Stimulated activated CD8-positive, alpha-beta memory T cell treated with anti-CD3 and anti-CD28 coated beads, Interleukin-7, amount 100 ng/mL, for 24 hours (primary cell): ENCODE results near the gene MEIG1.
A peak's percentile ranks its signal among the peaks of the same experiment; 100 is the strongest.
"Not testable (repeated sequence)": the region's sequence is repeated elsewhere in the genome, so short reads cannot be mapped to it uniquely, and the experiment has no call there.

Source experiments
- DNase-seq: peaks from one replicate; pipeline ENCODE4 v3.0.0-alpha.2; 2020; ENCODE audit warnings: low read depth

Gene MEIG1, protein sequence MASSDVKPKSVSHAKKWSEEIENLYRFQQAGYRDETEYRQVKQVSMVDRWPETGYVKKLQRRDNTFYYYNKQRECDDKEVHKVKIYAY

DNA sequence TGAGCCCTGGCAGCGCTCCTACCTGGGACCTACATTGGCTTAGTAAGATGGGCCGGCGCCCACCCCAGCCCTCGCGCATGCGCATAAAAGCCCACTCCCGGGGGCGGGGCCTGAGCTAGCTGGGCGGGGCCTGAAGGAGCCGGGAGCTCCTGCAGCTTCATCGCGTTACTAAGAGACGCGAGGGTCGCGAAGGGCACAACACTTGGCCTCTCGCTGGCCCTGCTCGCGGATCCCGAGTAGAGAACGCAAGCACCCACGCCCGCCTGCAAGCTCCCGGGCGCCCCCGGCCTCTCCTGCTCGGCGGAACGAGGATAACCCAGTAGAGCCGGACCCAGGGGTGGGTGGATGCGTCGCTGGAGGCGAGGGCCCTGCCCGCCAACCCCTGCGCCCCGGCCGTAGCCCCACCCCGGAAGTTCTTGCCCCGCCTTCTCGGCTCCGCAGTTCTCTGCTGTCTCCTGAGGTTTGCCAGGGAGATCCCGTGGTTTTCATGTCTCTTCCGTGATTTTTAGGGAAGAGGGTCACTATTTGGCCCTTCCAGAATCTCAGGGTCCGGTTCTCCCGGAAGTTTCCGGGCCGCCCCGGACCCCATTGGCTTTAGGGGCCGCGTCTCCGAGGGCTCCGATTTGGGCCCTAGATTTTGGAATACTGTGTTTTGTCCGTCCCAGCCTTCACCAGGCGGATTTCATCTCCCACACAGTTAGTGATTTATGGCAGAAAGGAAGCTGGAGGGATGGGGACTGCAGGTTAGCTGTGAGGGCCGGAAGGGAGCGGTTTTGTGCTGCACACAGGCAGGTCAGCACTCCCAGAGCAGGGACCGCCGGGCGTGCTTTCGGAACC lies at the start of gene MEIG1:
TSS of gene MEIG1 (plus strand) at position 168 of the 837 bp plus-strand sequence. CDS start 7,081 bp downstream, outside the sequence.
- DNase-seq: peak; percentile 96

DNA sequence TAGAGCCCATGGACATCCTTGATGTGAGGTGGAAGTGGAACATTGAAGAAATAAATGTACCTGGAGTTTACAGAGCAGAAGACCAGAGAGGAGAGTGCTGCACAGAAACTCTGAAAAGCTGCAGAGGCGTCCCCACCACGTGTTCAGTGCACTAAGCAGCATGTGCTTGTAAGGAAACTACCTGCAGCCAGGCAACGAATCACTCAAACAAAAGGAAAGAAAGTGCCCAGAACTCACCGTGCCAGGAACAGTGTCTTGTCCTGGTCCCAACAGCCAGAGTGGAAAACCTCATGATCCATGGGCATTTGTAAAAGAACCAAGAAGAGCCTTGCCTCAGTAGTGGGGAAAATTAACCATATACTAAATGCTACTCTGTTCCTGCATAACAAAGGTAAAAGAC lies 48.2 kb upstream of the MEIG1 start:
- DNase-seq: no peak

DNA sequence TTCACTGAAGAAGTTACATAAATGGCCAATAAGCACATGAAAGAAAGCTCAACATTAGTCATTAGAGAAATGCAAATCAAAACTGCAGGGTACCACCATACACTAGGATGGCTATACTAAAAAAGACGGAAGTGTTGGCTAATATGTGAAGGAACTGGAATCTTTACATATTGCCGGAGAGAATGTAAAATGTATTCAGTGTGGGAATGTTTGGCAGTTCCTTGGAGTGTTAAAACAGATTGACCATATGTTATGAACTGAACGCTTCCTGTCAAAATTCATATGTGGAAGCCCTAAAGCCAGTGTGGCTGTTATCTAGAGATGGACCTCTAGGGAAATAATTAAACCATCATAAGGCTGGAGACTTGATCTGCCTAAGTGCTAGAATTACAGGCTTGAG lies 47.4 kb upstream of the MEIG1 start:
- DNase-seq: no peak

DNA sequence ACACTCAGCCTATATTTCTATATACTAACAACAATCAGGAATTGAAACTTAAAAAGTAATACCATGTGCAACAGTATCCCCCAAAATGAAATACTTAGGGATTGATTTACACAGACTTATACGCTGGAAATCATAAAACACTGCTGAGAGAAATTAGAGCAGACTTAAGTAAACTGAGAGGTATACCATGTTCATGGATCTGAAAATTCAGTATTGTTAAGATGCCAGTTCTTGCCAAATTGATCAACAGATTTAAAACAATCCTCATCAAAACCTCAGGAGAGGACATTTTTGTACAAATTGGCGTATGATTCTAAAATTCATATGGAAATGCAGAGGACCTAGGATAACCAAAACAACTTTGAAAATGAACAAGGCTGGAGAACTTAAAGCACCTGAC lies 42.6 kb upstream of the MEIG1 start:
- DNase-seq: no peak

DNA sequence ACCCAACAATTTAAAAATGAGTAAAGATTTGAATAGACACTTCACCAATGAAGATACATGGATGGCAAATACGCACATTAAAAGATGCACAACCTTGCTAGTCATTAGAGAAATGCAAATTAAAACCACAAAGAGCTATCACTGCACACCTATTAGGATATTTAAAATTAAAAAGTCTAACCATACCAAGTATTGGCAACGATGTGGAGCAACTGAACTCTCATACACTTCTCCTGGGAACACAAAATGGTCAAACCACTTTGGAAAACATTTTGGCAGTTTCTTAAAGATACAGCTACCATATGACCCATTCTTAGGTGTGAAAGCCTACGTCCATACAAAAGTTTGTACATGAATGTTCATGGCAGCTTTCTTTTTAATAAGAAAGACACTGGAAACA lies 41.4 kb upstream of the MEIG1 start:
- no peak for DNase-seq

DNA sequence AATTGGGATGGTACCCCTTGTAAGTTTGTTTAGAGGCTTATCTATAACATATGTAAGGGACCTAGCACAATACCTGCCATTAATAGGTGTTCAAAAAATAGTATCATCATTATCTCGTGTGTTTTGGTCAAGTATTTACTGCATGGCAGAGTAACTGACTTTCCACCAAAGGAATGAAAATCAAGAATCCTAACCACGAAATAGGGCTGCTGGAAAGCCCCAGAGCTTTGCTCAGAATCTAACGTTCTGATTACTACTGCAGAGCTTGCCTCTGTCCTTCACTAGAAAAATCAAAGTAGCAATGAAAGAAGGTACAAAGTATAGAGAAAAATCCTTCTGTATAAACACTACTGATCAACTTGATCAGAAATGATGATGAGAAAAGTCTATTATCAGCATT lies 40.2 kb upstream of the MEIG1 start:
- no peak for DNase-seq

DNA sequence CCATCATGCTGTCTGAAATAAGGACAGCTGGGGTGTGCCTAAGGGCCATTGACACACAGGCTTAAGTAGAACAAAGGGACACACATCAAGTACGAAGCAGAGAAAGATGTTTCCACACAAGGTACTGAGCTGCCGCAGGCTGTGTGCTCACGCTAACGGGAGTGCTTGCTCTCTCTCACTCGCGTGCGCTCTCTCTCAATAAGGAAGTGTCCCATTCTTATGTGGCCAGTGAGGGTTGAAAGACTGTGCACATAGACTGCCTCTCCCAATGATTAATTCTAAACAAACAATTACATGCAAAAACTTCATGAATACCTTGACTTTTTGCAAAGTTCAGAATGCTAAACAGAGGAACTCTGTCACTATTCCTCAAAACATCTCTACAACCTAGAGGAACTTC lies 35.2 kb upstream of the MEIG1 start:
- no peak for DNase-seq

DNA sequence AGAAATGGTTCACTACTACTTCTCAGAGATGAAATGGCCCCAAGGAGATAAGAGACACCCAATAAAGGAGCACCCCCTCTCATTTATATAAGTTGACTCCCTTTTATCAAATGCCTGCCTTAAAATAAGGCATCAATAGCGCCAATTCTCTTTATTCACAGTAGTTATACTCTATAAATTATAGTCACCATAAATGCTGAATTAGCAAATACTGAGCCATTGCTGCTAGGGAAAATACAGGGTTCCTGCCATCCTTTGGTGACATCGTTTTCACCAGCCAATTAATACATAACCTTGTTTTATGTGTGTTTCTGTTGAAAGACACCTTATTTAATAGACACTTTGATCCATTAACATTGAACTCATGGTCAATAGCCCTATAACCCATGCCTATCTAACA lies 33.9 kb upstream of the MEIG1 start:
- no peak for DNase-seq

DNA sequence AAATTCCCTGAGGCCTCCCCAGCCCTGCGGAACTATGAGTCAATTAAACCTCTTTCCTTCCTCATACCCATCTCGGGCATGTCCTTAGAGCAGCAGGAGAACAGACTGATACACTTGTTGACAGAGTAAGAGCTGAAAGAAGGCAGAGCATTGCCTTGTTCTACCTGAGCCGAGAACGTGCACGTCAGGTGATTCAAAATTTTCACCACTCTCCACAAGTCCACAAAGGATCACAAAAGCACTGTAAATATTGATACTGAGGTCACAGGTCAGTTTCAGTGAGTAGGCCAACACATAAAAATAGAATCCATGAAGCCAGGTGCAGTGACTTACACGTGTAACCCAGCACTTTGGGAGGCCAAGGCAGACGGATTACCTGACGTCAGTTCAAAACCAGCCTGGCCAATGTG lies 33.1 kb upstream of the MEIG1 start:
- no peak for DNase-seq

DNA sequence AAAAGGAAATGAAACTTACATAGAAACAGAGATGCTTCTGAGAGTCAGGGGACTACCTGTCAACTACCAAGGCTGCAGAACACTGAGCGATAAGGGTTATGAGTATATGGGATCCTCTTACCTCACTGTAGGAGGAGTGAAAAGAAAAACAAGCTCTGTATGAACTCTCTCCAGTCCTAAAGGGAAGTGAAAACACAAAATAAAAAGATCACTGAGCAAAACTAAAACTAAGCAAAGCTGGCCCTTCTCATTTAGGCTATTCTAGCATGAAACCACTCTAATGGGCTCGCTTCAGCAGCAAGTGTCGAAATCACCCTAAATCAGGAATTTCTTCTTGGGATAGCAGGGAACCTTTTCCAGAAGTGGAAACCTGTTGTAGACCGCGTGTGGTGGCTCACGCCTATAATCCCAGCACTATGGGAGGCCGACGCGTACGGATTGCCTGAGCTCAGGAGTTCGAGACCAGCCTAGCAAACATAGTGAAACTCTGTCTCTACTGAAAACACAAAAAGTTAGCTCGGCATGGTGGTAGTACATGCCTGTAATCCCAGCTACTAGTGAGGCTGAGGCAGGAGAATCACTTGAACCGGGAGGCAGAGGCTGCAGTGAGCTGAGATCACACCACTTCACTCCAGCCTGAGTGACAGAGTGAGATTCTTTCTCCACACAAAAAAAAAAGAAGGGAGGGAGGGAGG lies 32.3 kb upstream of the MEIG1 start:
- no peak for DNase-seq

DNA sequence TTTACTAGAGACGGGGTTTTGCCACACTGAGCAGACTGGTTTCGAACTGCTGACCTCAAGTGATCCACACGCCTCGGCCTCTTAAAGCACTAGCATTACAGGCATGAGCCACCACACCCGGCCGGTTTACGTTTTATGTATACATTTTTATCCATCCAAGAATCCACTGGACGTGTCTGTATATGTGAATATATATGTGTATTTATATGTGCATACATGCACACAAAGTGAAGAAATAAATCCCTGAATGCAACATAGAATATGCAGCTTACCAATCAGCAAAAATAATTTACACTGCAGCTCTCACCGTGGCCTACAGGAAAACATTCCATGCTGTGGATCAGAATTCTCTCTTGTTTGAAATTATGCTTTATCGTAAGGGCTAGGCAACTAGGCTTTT lies 28.6 kb upstream of the MEIG1 start:
- DNase-seq: no peak

DNA sequence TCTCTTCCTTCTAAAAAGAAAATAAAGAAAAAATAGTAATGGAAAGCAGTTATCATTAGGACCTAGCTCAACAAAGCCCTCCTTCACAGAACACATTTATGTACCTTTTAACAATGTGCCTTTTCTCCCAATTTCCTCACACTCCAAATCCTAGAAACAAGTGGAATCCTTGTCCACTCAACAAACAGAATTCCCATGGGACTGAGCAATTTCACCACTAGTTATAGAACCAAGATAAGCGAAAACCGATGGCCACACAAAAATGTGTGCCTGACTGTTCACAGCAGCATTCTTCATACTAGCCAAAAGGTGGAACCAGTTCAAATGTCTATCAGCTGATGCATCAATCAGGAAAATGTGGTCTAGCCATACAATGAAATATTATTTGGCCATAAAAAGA lies 22.6 kb upstream of the MEIG1 start:
- no peak for DNase-seq

DNA sequence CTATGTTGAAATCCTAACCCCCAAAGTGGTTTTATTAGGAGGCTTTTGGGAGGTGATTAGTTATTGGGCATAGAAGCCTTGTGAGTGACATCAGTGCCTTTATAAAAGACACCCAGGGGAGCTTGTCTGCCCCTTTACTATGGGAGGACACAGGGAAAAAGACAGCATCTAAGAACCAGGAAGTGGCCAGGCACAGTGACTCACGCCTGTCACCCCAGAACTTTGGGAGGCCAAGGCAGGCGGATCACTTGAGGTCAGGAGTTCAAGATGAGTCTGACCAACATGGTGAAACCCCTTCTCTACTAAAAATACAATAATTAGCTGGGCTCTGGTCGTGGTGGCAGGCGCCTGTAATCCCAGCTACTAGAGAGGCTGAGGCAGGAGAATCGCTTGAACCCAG lies 20.2 kb upstream of the MEIG1 start:
- DNase-seq: not testable (repeated sequence)

DNA sequence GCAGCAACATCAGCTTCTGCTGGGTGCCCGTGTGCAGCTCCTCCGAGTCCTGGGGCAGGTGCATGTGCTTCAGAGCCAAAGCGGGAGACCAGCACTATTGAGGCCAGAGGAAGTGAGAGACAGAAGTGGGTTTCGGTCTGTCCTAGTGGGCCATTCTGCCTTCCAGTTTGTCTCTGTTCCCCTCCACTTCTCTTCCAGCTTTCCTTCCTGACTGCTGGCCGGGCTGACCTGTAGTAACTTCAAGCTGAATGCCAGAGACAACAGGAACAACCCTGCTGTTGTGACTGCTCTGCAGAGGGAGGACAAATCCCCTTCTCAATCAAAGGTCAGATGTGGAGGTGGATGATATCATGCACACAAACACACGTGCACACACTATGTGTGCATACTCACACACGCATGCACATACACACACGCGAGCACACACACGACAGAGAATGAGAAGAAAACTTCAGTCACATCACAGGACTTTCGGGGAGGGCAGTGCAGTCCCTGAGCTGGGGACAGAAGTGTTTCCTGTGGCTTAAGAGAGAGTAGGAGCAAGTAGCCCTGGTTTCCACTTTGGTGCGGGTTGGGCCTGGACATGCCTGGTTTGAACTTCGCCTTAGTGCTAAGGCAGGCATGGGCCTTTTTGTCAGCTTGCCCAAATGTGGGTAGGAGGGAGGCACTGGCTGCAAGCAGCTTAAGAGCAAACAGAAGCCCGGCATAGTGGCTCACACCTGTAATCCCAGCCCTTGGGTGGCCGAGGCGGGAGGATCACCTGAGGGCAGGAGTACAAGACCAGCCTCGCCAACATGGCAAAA lies 16.8 kb upstream of the MEIG1 start:
- not testable (repeated sequence) for DNase-seq

DNA sequence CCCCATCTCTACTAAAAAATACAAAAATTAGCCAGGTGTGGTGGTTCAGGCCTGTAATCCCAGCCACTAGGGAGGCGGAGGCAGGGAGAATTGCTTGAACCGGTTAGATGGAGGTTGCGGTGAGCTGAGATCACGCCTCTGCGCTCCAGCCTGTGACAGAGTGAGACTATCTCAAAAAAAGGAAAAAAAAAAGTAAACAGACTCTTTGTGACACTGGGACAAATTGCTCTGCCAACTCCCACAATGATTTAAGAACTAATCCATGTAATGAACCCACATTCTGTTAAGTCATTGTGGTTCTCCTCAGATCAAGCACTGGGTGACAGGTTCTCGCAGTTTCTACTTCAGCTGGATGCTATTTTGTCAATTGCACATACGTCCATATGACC lies 16.2 kb upstream of the MEIG1 start:
- DNase-seq: not testable (repeated sequence)

DNA sequence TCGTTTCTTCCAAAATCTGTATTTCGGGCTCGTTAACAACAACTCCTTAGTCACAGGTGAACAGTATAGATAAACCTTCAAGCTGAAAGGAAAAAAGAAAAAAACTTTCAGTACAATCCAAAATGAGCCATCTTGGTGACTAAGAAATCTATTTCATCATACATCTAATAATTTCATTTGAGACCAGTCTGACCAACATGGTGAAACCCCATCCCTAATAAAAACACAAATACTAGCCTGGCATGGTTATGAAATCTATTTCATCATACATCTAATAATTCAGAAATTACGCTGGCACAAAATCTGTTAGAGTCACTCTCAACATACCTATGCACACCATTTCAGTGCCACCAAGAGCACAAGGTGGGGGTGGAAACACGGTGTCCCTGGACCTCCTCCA lies 14.1 kb upstream of the MEIG1 start:
- no peak for DNase-seq

DNA sequence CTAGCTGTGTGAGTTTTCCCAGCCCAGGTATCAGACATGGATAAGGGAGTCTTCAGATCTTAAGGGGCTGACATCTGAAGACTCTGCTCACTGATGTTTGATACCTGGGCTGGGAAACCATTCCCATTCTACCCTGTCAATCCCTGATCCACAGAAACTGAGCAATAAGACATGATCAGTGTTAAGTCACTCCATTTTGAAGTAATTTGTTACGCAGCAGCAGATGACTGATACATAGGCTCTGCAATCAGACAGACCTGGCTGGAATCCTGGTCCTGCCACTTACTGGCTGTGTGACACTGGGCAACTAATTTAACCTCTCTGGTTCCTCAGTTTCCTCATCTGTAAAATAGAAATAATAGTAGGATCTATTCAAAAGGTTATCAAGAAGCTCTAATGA lies 11.9 kb upstream of the MEIG1 start:
- no peak for DNase-seq

DNA sequence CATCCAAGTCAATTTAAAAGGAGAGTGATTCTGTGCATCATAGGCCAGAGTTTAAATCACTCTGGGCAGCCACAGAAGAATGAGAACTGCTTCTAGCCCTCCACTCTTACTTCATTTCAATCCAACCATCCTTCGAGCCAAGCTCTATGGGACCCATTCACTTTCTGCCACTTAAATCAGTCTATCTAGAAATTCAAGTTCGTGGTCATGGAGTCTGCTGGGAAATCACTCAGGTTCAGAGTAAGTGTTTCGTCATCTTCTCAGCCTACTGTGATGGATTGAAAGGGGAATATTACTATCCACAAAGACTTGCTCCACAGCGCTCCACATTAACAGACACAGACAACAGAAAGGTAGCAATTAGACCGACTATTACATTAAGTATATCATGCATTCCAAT lies 9.9 kb upstream of the MEIG1 start:
- no peak for DNase-seq

DNA sequence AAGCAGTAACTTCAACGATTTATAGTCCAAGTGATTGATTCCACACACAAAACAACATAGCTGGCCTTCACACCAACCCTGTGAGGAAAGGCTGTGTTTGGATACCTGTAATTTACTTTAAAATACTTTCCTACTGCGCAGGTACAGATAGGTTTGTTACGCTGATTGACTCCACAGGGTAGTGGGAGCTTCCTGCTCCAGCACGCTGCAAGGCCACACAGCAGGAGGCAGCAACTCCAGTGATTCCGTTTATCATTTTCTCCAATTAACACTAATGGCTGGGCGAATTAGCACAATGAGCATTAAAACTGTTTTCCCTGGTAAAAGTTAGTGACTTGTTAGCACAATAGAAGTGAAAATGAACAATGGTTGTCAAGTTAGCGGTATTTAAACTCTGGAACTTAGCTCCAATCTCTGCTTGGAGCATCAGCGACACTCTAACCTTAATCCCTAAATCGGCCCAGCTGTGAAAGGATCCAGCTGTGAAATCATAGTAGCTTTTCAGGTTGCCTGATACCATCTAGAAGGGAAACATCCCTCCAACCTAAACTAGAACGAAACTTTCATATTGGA lies 6.3 kb upstream of the MEIG1 start:
- no peak for DNase-seq

DNA sequence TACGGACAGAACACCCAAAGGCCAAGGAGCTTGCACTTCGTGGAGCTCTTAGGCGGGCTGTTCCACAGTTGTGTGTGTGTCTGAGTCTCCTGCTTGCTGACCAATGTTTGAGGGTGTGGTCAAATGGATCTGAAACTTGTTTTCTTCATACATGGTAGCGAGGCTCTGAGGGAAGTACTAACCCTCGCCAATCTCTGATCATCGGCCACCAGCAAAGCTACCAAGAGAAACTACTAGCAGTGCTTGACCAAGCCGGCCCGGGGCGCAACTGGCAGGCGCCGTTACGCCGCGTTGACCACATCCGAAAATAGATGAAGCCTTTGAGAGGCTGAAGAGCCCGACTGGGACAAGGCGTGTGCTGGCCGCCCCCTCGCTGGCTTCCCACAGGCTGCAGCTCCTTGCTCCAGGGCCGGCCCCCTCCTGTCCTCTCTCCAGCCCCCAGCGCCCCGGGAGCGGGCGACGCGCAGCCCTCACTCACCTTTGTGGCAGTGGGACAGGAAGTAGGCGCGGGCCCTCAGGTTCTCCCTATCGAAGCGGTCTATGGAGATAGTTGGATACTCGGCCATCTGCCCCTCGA lies 5.7 kb upstream of the MEIG1 start:
- DNase-seq: no peak

DNA sequence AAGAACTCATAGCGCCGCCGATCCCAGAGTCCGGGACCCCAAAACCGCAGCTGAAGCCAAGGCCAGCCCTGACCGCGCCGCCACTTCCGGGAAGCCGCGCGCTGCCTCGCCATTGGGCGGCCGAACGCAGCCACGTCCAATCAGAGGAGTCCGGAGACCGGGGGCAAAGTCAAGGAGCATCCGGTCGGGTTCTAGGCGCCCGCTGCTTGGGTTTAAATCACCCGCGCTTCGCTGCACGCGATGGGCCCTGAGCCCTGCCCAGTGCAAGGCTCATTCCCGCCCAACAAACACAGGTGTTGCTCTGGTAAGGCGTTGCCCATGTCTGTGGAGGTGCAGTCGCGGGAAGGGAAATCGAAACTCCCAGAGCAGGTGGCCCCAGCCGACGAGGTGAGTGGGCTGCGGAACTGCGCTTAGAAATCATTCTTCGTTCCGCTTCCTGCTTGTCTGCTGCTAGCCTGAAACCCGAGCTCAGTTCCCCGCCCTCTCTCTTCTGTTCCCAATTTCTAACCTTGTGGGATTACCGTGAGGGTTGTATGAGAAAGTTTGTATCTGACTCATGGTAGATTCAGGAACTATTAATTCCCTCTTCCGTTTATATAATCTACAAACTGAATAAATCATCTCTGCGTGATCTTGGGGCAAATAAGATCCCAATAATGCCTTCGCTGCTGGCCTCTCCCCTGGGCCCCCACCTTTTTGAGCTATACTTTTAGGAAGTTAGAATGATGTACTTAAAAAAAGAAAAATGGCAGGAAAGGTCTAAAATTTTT lies 5.0 kb upstream of the MEIG1 start, which contains the start of gene DCLRE1C:
TSS of gene DCLRE1C (minus strand) at position 96 of the 770 bp plus-strand sequence. CDS start at position 10, 86 bp downstream.
- DNase-seq: peak; percentile 63
